GM12875 (cell line): ENCODE data around the gene PNPLA7.

Experiments
- H3K4me3 ChIP-seq: one replicate; pipeline ENCODE4 v1.5.1; 2011; ENCODE audit warnings: low read depth, low read length, control low read depth
- CTCF ChIP-seq: IDR thresholded peaks from 2 replicates; pipeline ENCODE4 v1.5.1; 2011; ENCODE audit warnings: low read depth, mild to moderate bottlenecking, control low read depth, inconsistent platforms, low read length, moderate library complexity, borderline replicate concordance; ENCODE audit not compliant: insufficient read depth

PNPLA7 gene

GRCh38 chr9:137494550-137495351 lies 55.5 kb downstream of the PNPLA7 start:
- no peak for TF ChIP-seq CTCF
- no peak overlapping the region for H3K4me3 ChIP-seq

DNA sequence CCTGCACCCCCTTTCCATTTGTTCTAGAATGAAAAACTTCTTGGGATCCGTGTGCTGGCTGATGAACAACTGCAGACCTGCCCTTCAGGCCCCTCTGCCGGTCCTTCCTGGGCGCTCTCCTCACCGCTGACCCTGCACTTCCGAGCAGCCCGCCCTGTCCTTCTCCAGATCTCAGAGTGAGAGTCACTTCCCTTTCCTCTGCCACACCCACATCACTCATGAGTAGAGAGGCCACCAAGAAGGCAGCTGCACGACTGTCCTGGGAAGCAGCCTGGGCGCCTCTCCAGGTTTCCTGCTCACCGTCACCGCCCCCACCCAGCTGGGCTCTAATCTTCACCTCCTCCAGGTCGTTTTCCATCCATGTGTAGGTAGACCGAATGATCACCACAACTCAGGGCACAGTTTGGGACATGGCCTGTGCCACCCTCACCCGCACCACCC lies 56.1 kb downstream of the PNPLA7 start:
- H3K4me3 ChIP-seq, result no peak overlapping the region
- no peak for TF ChIP-seq CTCF

- no peak for TF ChIP-seq CTCF
- no peak overlapping the region for H3K4me3 ChIP-seq
Measured at GRCh38 chr9:137493364-137494103, 56.7 kb downstream of the PNPLA7 start.

GRCh38 chr9:137492464-137493363 lies 57.5 kb downstream of the PNPLA7 start:
- no peak for TF ChIP-seq CTCF
- no peak overlapping the region for H3K4me3 ChIP-seq

DNA sequence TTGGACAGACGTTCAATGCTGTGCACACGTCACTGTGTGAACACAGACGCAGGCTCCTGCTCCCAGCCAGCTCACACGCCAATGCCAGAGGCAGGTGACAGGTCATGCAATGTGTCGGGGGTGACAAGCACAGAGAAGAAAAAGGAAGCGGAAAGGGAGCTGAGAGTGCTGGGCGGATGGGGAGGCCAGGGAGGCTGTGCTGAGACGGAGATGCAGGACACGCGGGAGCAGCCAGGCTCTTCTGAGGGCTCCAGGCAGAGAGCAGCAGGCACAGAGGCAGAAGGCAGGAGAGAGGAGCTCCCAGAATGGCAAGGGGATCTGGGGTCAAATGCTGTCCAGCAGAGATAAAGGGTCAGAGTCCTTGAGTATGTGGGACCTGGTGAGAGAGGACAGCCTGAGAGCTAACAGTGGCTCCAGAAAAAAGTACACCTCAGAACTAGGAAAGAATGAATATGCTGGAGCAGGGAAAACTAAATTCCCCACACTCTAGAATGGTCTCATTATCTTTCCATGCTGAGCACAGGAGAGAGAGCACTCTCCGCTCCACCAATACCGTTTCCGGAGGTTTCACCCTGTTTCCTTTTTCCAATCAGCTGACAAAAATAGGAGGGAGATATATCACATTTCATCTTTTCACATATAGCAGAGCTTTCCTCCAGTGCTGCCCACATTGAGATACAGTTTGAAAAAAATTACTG lies 58.3 kb downstream of the PNPLA7 start:
- no peak overlapping the region for H3K4me3 ChIP-seq
- no peak for TF ChIP-seq CTCF

- no peak overlapping the region for H3K4me3 ChIP-seq
- TF ChIP-seq CTCF, result no peak
Measured at GRCh38 chr9:137490532-137491186, 59.5 kb downstream of the PNPLA7 start.
